Hematopoietic multipotent progenitor cell treated with erythropoietin and hydrocortisone succinate and interleukin-3 and kit ligand, for 15 days (in vitro differentiated cells): Measurements from ENCODE around the gene TOGARAM1.
"Not testable (repeated sequence)": the region's sequence is repeated elsewhere in the genome, so short reads cannot be mapped to it uniquely, and the experiment has no call there.

Experiments
- DNase-seq: peaks from one replicate; pipeline ENCODE4 v3.0.0-alpha.2; 2015; ENCODE audit warnings: low spot score

TOGARAM1 gene

GRCh38 chr14:45044638-45045037, 82.6 kb downstream of the TOGARAM1 start:
- no peak for DNase-seq

- no peak for DNase-seq
Measured at GRCh38 chr14:45048385-45048784, 86.4 kb downstream of the TOGARAM1 start.

GRCh38 chr14:45051180-45051579, 89.2 kb downstream of the TOGARAM1 start:
- no peak for DNase-seq

GRCh38 chr14:45051896-45052295, 89.9 kb downstream of the TOGARAM1 start:
- no peak for DNase-seq

- no peak for DNase-seq
Measured at GRCh38 chr14:45057349-45057748, 95.4 kb downstream of the TOGARAM1 start.

- no peak for DNase-seq
Measured at GRCh38 chr14:45057881-45058364, 95.9 kb downstream of the TOGARAM1 start.

- DNase-seq: no peak
Measured at GRCh38 chr14:45060551-45060950, 98.6 kb downstream of the TOGARAM1 start.

GRCh38 chr14:45065540-45065939, 103.5 kb downstream of the TOGARAM1 start:
- DNase-seq: no peak

- DNase-seq: no peak
Measured at GRCh38 chr14:45065956-45066355, 104.0 kb downstream of the TOGARAM1 start.

GRCh38 chr14:45066667-45067066, 104.7 kb downstream of the TOGARAM1 start:
- DNase-seq: no peak

GRCh38 chr14:45068396-45068795, 106.4 kb downstream of the TOGARAM1 start:
- DNase-seq: no peak

- DNase-seq: no peak
Measured at GRCh38 chr14:45070215-45070614, 108.2 kb downstream of the TOGARAM1 start.

GRCh38 chr14:45072126-45072525, 110.1 kb downstream of the TOGARAM1 start:
- no peak for DNase-seq

GRCh38 chr14:45073231-45073879, 111.4 kb downstream of the TOGARAM1 start:
- DNase-seq: no peak

- DNase-seq: no peak
Measured at GRCh38 chr14:45078323-45078722, 116.3 kb downstream of the TOGARAM1 start.

GRCh38 chr14:45080416-45080968, 118.5 kb downstream of the TOGARAM1 start:
- not testable (repeated sequence) for DNase-seq

- not testable (repeated sequence) for DNase-seq
Measured at GRCh38 chr14:45081096-45081495, 119.1 kb downstream of the TOGARAM1 start.

GRCh38 chr14:45082420-45082819, 120.4 kb downstream of the TOGARAM1 start:
- no peak for DNase-seq

GRCh38 chr14:45083617-45083975, 121.6 kb downstream of the TOGARAM1 start:
- DNase-seq: no peak

- peak; percentile 97 for DNase-seq
Measured at GRCh38 chr14:45083976-45084722, 122.2 kb downstream of the TOGARAM1 start, which contains the start of gene PRPF39. Gene PRPF39, plus strand, starts transcription at chr14:45084116. Its CDS starts 11,124 bp downstream, at chr14:45095240.

- peak; percentile 12 for DNase-seq
Measured at GRCh38 chr14:45084946-45085346, 123.0 kb downstream of the TOGARAM1 start.

- no peak for DNase-seq
Measured at GRCh38 chr14:45089813-45090212, 127.8 kb downstream of the TOGARAM1 start.

GRCh38 chr14:45091710-45092109, 129.7 kb downstream of the TOGARAM1 start:
- DNase-seq: no peak
